RWPE2 (cell line): ENCODE data around the gene CHKB.

Experiments
- ATAC-seq: fragments of 200-7000 bp; cut with Tn5 transposase; 3 replicates; pipeline ENCODE4 v1.9.1; 2021; ENCODE audit warnings: low read depth
- DNase-seq: peaks from one replicate; pipeline ENCODE4 v3.0.0-alpha.2; 2020; ENCODE audit warnings: low spot score
- H3K27ac ChIP-seq: fragments of 450-650 bp; 2 replicates; pipeline ENCODE4 v1.5.1; 2017; ENCODE audit warnings: mild to moderate bottlenecking; ENCODE audit not compliant: poor library complexity, severe bottlenecking
- H3K27me3 ChIP-seq: fragments of 250-450 bp; sonication (Bioruptor Pico); 2 replicates; pipeline ENCODE4 v1.5.1; 2021; ENCODE audit warnings: mild to moderate bottlenecking, moderate library complexity; ENCODE audit not compliant: insufficient read depth, poor library complexity, severe bottlenecking
- H3K36me3 ChIP-seq: fragments of 250-450 bp; sonication (Bioruptor Pico); 2 replicates; pipeline ENCODE4 v1.5.1; 2020; ENCODE audit warnings: low read depth, mild to moderate bottlenecking, moderate library complexity
- H3K4me1 ChIP-seq: fragments of 250-450 bp; sonication (Bioruptor Pico); 2 replicates; pipeline ENCODE4 v1.5.1; 2021; ENCODE audit warnings: mild to moderate bottlenecking, moderate library complexity; ENCODE audit not compliant: insufficient read depth, poor library complexity, severe bottlenecking
- H3K4me3 ChIP-seq: fragments of 250-450 bp; sonication (Bioruptor Pico); 2 replicates; pipeline ENCODE4 v1.5.1; 2021; ENCODE audit warnings: mild to moderate bottlenecking, moderate library complexity; ENCODE audit not compliant: severe bottlenecking
- H3K9me3 ChIP-seq: fragments of 250-450 bp; sonication (Bioruptor Pico); 2 replicates; pipeline ENCODE4 v1.5.1; 2021; ENCODE audit warnings: mild to moderate bottlenecking, moderate library complexity; ENCODE audit not compliant: severe bottlenecking
- CTCF ChIP-seq: fragments of 450-650 bp; IDR thresholded peaks from one replicate; pipeline ENCODE4 v1.5.1; 2017; ENCODE audit warnings: mild to moderate bottlenecking, moderate library complexity; ENCODE audit not compliant: poor library complexity, severe bottlenecking

CHKB gene

GRCh38 chr22:50563413-50564160 lies 19.1 kb downstream of the CHKB start:
- peak overlapping the region; percentile 39 for H3K4me3 ChIP-seq
- no peak overlapping the region for H3K27ac ChIP-seq
- peak; percentile 15; the same call in 2 of the 3 replicates for ATAC-seq

GRCh38 chr22:50562523-50563412 lies 19.9 kb downstream of the CHKB start, which contains the start of gene SYCE3:
TSS of gene SYCE3 (minus strand) at chr22:50562919. CDS start at chr22:50556405, 6,514 bp downstream.
- Histone ChIP-seq H3K4me3 (peak within 1 kb of the TSS; percentile 39), H3K27ac (no peak within 1 kb of the TSS), H3K36me3 (no peaks in the 10 kb centered on the region), H3K9me3 (no peaks in the 10 kb centered on the region), H3K4me1 (no peaks in the 10 kb centered on the region), H3K27me3 (no peaks in the 10 kb centered on the region)
- ATAC-seq (peak; percentile 94), DNase-seq (peak; percentile 98)
- TF ChIP-seq CTCF = peak; percentile 86

More at GRCh38 chr22:50563413-50564160, 19.1 kb downstream of the CHKB start:
- H3K27me3 ChIP-seq = no peaks in the 10 kb centered on the region
- H3K9me3 ChIP-seq = no peaks in the 10 kb centered on the region
- H3K4me1 ChIP-seq = no peaks in the 10 kb centered on the region
- no peak for TF ChIP-seq CTCF
- H3K36me3 ChIP-seq = no peaks in the 10 kb centered on the region
- no peak for DNase-seq

- Histone ChIP-seq H3K27me3 (no peaks in the 10 kb centered on the region), H3K9me3 (no peaks in the 10 kb centered on the region), H3K4me3 (no peak overlapping the region), H3K4me1 (no peaks in the 10 kb centered on the region), H3K27ac (no peak overlapping the region), H3K36me3 (no peaks in the 10 kb centered on the region)
- no peak for TF ChIP-seq CTCF
- no peak for ATAC-seq
- DNase-seq = no peak
Measured at GRCh38 chr22:50561401-50562358, 21.0 kb downstream of the CHKB start.

GRCh38 chr22:50560034-50560433 lies 22.6 kb downstream of the CHKB start:
- no peak for DNase-seq
- no peaks in the 10 kb centered on the region for H3K36me3 ChIP-seq
- H3K27me3 ChIP-seq = no peaks in the 10 kb centered on the region
- no peak overlapping the region for H3K4me3 ChIP-seq
- ATAC-seq = no peak
- no peak for TF ChIP-seq CTCF
- no peaks in the 10 kb centered on the region for H3K9me3 ChIP-seq
- no peak overlapping the region for H3K27ac ChIP-seq
- H3K4me1 ChIP-seq = no peaks in the 10 kb centered on the region
